GM12878 (cell line): ENCODE measurements around the gene MRPL20. TPM values are rescaled to one million over a fixed set of nuclear protein-coding genes. Genes with fewer than 3 reads are reported as not detected.

ENCODE experiments used
- CBX3 ChIP-seq: fragments of 200-600 bp; sonication (generic); IDR thresholded peaks from 2 replicates; pipeline ENCODE4 v1.6.1; 2016; ENCODE audit warnings: low read depth, borderline replicate concordance
- CREB1 ChIP-seq: IDR thresholded peaks from 2 replicates; pipeline ENCODE4 v1.6.1; 2012; ENCODE audit warnings: low read depth, mild to moderate bottlenecking, inconsistent platforms
- DPF2 ChIP-seq: fragments of 450-650 bp; IDR thresholded peaks from 2 replicates; pipeline ENCODE4 v1.6.1; 2017; ENCODE audit warnings: mild to moderate bottlenecking
- FOXK2 ChIP-seq: fragments of 450-650 bp; IDR thresholded peaks from 2 replicates; pipeline ENCODE4 v1.6.1; 2017; ENCODE audit warnings: mild to moderate bottlenecking, moderate library complexity
- IKZF1 ChIP-seq: fragments of 450-650 bp; conservative IDR thresholded peaks from 2 replicates; pipeline ENCODE4 v1.6.1; 2017; ENCODE audit warnings: antibody characterized with exemption, mild to moderate bottlenecking
- JUND ChIP-seq: IDR thresholded peaks from 2 replicates; pipeline ENCODE4 v1.6.1; 2012; ENCODE audit warnings: low read depth, mild to moderate bottlenecking, low read length, improper control_type of control experiment, moderate library complexity
- KLF5 ChIP-seq: fragments of 450-650 bp; IDR thresholded peaks from 2 replicates; pipeline ENCODE4 v1.6.1; 2014; ENCODE audit warnings: mild to moderate bottlenecking; ENCODE audit not compliant: partially characterized antibody
- LARP7 ChIP-seq: fragments of 450-650 bp; IDR thresholded peaks from 2 replicates; pipeline ENCODE4 v1.6.1; 2017; ENCODE audit warnings: mild to moderate bottlenecking
- MEF2A ChIP-seq: IDR thresholded peaks from 2 replicates; pipeline ENCODE4 v1.6.1; 2011; ENCODE audit warnings: low read depth, mild to moderate bottlenecking, low read length, moderate library complexity; ENCODE audit not compliant: insufficient read depth
- MTA2 ChIP-seq: fragments of 450-650 bp; IDR thresholded peaks from 2 replicates; pipeline ENCODE4 v1.6.1; 2016; ENCODE audit warnings: low read depth, mild to moderate bottlenecking, moderate library complexity
- NFYB ChIP-seq: IDR thresholded peaks from 2 replicates; pipeline ENCODE4 v1.6.1; 2011; ENCODE audit warnings: low read depth, mild to moderate bottlenecking, low read length, improper control_type of control experiment, moderate library complexity; ENCODE audit not compliant: insufficient read depth
- NRF1 ChIP-seq: conservative IDR thresholded peaks from 2 replicates; pipeline ENCODE4 v1.6.1; 2011; ENCODE audit warnings: mild to moderate bottlenecking, low read depth, low read length, improper control_type of control experiment
- POLR2A ChIP-seq: IDR thresholded peaks from 2 replicates; pipeline ENCODE4 v1.6.1; 2011; ENCODE audit warnings: low read depth, mild to moderate bottlenecking, low read length
- POLR2AphosphoS2 ChIP-seq: IDR thresholded peaks from 2 replicates; pipeline ENCODE4 v1.6.1; 2011; ENCODE audit warnings: low read depth, mild to moderate bottlenecking, low read length, improper control_type of control experiment, moderate library complexity
- RUNX3 ChIP-seq: IDR thresholded peaks from 2 replicates; pipeline ENCODE4 v1.6.1; 2012; ENCODE audit warnings: low read length, inconsistent platforms
- SMAD1 ChIP-seq: fragments of 450-650 bp; IDR thresholded peaks from 2 replicates; pipeline ENCODE4 v1.6.1; 2018; ENCODE audit warnings: mild to moderate bottlenecking, low read depth; ENCODE audit not compliant: partially characterized antibody
- SMAD5 ChIP-seq: IDR thresholded peaks from 2 replicates; pipeline ENCODE4 v1.6.1; 2016; ENCODE audit warnings: antibody characterized with exemption, low read depth
- STAT1 ChIP-seq: fragments of 450-650 bp; conservative IDR thresholded peaks from 2 replicates; pipeline ENCODE4 v1.6.1; 2014; ENCODE audit warnings: antibody characterized with exemption, mild to moderate bottlenecking
- TAF1 ChIP-seq: IDR thresholded peaks from 2 replicates; pipeline ENCODE4 v1.6.1; 2011; ENCODE audit warnings: mild to moderate bottlenecking, low read depth, low read length, borderline replicate concordance
- TCF7 ChIP-seq: IDR thresholded peaks from 2 replicates; pipeline ENCODE4 v1.6.1; 2014; ENCODE audit warnings: antibody characterized with exemption, borderline replicate concordance
- YY1 ChIP-seq: IDR thresholded peaks from 2 replicates; pipeline ENCODE4 v1.6.1; 2011; ENCODE audit warnings: low read depth, mild to moderate bottlenecking, low read length
- ZBED1 ChIP-seq: IDR thresholded peaks from 2 replicates; pipeline ENCODE4 v1.6.1; 2016; ENCODE audit warnings: borderline replicate concordance
- ZNF207 ChIP-seq: fragments of 450-650 bp; IDR thresholded peaks from 2 replicates; pipeline ENCODE4 v1.6.1; 2014; ENCODE audit warnings: antibody characterized with exemption, mild to moderate bottlenecking, borderline replicate concordance
- ZSCAN29 ChIP-seq: fragments of 450-650 bp; IDR thresholded peaks from 2 replicates; pipeline ENCODE4 v1.6.1; 2017; ENCODE audit warnings: mild to moderate bottlenecking, moderate library complexity
- polyA plus RNA-seq, 11 experiments: library from polyadenylated mRNA; depleted of rRNA in 4 of 11; unstranded in 6 of 11; stranded (reverse) in 5 of 11; fragments of >200 nt; fragmentation: Nextera tagmentation in 4 of 11; fragmentation: Illumina TruSeq in 1 of 11; extraction: Ambion mirVana in 4 of 11; extraction: Trizol in 1 of 11; gene quantifications; 1 replicate in 1 of 11; 2 replicates in 10 of 11; pipeline versions ENCODE4 v1.2.1 to v1.2.3, GENCODE V29; 2011 to 2016; ENCODE audit warnings: inconsistent platforms in 2 of 11, missing spikeins in 2 of 11, low read depth in 1 of 11
- total RNA-seq, 4 experiments: library from RNA; depleted of rRNA in 3 of 4; stranded (reverse); fragments of >200 nt in 3 of 4; fragmentation: Illumina TruSeq in 1 of 4; extraction: Trizol in 1 of 4; gene quantifications; 2 replicates each; pipeline versions ENCODE4 v1.2.1 to v1.2.3, GENCODE V29; 2013 to 2021
- TF ChIP-seq, protein P1 (sequence below): fragments of 450-650 bp; IDR thresholded peaks from 2 replicates; pipeline ENCODE4 v1.6.1; 2014; ENCODE audit warnings: mild to moderate bottlenecking
- TF ChIP-seq, protein P2 (sequence below): fragments of 450-650 bp; IDR thresholded peaks from 2 replicates; pipeline ENCODE4 v1.6.1; 2017; ENCODE audit warnings: mild to moderate bottlenecking, moderate library complexity
- TF ChIP-seq, protein P3 (sequence below): fragments of 150-350 bp; IDR thresholded peaks from 2 replicates; pipeline ENCODE4 v1.6.1; 2014; ENCODE audit warnings: mild to moderate bottlenecking, low read depth, low read length

Gene MRPL20
- total and polyA plus RNA-seq, 10 of the 15 experiments (the other 5 are each of a cell fraction or from before 2014, with no cell fraction given), result 129 to 525 (median 255) TPM

DNA sequence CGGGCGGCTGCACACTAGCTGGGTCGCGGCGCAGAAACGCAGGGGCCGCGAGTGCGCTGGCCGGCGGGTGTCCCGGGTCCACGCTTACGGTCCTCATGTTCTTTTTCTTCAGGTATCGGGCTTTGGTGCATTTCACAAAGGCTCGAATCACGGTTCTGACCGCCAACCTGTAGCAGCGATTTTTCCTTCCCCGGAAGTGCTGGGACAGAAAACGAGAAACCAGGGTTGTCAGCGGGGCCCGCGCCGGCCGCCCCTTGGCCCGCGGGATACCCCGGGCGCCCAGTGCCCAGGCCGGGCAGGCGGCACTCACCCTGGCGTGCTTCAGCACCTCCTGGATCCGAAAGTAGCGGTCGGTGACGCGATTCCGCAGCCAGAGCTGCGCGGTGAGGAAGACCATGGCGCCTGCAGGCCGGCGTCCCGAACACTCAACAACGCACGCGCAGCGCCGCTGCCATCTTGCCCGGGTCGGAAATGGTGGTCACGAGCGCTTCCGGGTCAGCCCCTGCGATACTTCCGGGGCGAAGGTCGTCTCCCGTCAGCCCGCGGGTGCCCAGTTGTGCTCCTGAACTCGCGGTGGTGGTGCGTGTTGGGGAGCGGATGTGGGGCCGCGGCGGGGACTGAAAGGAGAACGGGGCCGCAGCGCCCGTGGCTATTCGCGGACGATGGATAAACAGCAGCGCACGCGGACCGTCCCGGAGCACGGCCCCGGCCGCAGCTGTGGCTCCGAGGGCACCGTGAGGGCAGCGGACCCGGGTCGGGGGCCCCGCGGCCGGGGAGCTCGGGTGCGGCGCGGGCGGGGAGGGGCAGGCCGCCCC, at the start of gene MRPL20 (continued):
- TF ChIP-seq ZSCAN29 (0 out of 2 replicates have a peak, but pooled peaks have one; percentile 10), YY1 (peak; percentile 99), POLR2AphosphoS2 (peak; percentile 93), NFYB (no peak), TAF1 (peak; percentile 96), ZNF207 (0 out of 2 replicates have a peak, but pooled peaks have one; percentile 54), STAT1 (no peak; the same call in 1 of the 2 replicates), IKZF1 (peak; percentile 98), JUND (0 out of 2 replicates have a peak, but pooled peaks have one; percentile 2), ZBED1 (no peak), FOXK2 (peak; percentile 48; the same call in 1 of the 2 replicates), CREB1 (no peak), NRF1 (peak; percentile 55), CBX3 (no peak), SMAD1 (no peak), POLR2A (peak; percentile 98), DPF2 (peak; percentile 72), RUNX3 (no peak), KLF5 (peak; percentile 49), LARP7 (peak; percentile 59), MTA2 (peak; percentile 97), TCF7 (no peak), MEF2A (peak; percentile 53; the same call in 1 of the 2 replicates), SMAD5 (peak; percentile 90)
- TF ChIP-seq, protein P1, sequence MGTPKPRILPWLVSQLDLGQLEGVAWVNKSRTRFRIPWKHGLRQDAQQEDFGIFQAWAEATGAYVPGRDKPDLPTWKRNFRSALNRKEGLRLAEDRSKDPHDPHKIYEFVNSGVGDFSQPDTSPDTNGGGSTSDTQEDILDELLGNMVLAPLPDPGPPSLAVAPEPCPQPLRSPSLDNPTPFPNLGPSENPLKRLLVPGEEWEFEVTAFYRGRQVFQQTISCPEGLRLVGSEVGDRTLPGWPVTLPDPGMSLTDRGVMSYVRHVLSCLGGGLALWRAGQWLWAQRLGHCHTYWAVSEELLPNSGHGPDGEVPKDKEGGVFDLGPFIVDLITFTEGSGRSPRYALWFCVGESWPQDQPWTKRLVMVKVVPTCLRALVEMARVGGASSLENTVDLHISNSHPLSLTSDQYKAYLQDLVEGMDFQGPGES, result 0 out of 2 replicates have a peak, but pooled peaks have one; percentile 7
- TF ChIP-seq, protein P2, sequence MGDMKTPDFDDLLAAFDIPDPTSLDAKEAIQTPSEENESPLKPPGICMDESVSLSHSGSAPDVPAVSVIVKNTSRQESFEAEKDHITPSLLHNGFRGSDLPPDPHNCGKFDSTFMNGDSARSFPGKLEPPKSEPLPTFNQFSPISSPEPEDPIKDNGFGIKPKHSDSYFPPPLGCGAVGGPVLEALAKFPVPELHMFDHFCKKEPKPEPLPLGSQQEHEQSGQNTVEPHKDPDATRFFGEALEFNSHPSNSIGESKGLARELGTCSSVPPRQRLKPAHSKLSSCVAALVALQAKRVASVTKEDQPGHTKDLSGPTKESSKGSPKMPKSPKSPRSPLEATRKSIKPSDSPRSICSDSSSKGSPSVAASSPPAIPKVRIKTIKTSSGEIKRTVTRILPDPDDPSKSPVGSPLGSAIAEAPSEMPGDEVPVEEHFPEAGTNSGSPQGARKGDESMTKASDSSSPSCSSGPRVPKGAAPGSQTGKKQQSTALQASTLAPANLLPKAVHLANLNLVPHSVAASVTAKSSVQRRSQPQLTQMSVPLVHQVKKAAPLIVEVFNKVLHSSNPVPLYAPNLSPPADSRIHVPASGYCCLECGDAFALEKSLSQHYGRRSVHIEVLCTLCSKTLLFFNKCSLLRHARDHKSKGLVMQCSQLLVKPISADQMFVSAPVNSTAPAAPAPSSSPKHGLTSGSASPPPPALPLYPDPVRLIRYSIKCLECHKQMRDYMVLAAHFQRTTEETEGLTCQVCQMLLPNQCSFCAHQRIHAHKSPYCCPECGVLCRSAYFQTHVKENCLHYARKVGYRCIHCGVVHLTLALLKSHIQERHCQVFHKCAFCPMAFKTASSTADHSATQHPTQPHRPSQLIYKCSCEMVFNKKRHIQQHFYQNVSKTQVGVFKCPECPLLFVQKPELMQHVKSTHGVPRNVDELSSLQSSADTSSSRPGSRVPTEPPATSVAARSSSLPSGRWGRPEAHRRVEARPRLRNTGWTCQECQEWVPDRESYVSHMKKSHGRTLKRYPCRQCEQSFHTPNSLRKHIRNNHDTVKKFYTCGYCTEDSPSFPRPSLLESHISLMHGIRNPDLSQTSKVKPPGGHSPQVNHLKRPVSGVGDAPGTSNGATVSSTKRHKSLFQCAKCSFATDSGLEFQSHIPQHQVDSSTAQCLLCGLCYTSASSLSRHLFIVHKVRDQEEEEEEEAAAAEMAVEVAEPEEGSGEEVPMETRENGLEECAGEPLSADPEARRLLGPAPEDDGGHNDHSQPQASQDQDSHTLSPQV, result no peak
- TF ChIP-seq, protein P3, sequence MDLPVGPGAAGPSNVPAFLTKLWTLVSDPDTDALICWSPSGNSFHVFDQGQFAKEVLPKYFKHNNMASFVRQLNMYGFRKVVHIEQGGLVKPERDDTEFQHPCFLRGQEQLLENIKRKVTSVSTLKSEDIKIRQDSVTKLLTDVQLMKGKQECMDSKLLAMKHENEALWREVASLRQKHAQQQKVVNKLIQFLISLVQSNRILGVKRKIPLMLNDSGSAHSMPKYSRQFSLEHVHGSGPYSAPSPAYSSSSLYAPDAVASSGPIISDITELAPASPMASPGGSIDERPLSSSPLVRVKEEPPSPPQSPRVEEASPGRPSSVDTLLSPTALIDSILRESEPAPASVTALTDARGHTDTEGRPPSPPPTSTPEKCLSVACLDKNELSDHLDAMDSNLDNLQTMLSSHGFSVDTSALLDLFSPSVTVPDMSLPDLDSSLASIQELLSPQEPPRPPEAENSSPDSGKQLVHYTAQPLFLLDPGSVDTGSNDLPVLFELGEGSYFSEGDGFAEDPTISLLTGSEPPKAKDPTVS, result 0 out of 2 replicates have a peak, but pooled peaks have one; percentile 15
